NCI-H1930 (cell line): Measurements from ENCODE around the gene COPZ2.
"Not testable (repeated sequence)": the region's sequence is repeated elsewhere in the genome, so short reads cannot be mapped to it uniquely, and the experiment has no call there.

Experiments used
- DNase-seq, 2 experiments: peaks; one replicate each; lab custom pipeline; 2025; lab: John Stamatoyannopoulos, UW

COPZ2 gene, protein sequence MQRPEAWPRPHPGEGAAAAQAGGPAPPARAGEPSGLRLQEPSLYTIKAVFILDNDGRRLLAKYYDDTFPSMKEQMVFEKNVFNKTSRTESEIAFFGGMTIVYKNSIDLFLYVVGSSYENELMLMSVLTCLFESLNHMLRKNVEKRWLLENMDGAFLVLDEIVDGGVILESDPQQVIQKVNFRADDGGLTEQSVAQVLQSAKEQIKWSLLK

DNA sequence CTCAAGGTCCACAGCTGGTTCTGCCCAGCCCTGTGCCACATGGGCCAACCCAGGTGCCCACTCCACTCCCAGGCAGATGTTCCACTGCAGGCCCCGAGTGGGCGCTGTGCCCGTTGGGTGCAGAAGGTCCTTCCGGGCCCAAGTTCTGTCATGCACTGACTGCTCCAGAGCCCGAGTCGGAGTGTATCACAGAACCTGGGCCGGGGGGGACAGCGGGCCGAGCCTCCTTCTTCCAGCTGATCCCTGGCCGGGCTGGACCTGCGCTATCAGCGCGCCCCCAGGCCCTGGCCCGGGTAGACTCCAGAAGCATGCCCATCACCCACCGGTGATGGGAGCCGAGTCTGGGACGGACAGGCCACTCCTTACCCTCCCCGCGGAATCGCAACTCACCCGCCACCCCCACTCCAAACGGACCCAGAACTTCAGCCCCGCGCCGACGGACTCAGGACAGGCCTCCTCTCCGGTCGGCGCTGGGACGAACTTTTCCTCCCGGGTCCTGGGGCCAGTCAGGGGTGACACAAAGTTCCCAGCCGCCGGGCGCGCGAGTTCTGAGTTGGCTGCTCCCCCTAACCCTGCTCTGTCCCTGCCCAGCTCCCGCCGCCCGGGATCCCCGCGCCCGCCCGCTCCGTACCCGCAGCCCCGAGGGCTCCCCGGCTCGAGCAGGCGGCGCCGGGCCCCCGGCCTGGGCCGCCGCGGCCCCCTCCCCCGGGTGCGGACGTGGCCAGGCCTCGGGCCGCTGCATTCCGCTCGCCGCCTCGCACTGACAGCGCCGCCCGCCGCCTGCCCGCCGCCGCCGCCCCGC, at the start of gene COPZ2:
Gene COPZ2, minus strand, starts transcription at position 762 of the 802 bp plus-strand sequence. Its CDS starts 20 bp downstream, at position 742.
- no peak for DNase-seq

DNA sequence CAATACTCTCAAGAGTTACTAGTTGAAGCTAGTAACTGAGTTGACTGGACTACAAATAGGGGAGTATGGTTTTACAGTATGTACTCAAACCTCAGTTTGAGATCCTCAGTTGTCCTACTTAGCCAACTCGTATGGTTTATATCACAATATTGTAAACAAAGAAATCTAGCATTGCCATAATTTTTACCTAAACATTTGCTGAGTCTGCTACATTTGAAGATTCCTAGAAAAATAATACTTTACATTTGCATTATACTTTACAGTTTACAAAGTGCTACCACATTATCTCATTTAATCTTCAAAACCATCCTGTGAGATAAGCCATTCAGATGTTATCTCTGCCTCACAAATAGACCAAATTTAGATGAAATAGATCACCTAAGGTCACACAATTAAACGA, 47.3 kb upstream of the COPZ2 start:
- no peak for DNase-seq

DNA sequence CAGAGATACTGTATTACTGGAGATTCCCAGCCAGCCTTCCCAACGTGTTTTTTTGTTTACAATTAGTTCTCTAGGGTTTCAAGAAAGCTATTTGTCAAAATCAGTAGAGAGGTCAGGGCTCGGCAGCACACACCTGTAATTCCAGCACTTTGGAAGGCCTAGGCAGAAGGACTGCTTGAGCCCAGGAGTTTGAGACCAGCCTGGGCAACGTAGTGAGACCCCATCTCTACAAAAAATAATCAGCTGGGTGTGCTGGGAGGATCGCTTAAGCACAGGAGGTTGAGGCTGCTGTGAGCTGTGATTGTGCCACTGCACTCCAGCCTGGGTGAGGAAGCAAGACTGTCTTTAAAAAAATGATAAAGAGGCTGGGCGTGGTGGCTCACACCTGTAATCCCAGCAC, 44.3 kb upstream of the COPZ2 start:
- DNase-seq = no peak

DNA sequence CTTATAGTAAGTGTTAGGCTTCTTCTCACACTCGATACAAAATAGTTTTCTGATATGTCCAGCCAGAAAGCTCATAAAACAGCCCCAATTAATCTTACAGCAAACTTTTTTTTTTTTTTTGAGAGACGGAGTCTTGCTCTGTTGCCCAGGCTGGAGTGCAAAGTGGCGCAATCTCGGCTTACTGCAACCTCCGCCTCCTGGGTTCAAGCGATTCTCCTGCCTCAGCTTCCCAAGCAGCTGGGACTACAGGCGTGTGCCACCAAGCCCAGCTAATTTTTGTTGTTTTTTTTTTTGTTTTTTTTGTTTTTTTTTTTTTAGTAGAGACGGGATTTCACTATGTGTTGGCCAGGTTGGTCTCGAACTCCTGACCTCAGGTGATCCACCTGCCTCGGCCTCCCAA, 39.6 kb upstream of the COPZ2 start:
- not testable (repeated sequence) for DNase-seq

DNA sequence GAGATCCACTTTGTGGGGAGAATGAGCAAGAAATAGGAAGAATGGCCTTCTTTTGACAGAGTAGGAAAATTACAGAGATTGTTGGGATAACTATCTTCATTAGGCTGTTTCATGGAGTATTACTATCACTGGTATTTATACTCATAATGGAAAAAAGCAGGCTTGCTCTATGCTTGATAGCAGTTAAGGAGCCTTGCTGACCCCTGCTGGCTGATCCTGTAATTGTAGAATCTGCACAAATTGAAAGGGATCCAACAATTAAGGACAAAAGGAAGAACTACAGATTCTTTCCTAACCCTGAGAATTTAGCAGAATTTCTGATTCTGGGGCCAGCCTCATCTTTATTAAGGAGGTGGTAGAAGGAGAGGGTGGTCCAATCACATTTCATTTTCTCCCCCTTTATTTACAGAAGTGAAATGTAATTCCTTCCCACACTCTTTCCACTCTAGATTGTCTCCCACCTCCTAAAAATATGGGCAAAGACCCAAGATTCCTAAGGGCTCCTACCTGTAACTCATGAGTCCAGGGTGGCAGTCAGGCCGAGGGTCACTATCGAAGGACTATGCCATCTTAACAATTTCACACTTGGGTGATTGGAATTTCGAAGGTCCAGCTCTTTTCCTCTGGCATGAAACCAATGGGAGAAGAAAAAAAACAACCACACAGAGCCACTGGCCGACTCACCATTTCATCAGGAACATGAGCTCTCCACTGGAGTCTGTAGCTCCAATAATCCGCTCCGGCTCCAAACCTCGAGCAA, 36.9 kb upstream of the COPZ2 start:
- peak; percentile 10 to 52 for DNase-seq

DNA sequence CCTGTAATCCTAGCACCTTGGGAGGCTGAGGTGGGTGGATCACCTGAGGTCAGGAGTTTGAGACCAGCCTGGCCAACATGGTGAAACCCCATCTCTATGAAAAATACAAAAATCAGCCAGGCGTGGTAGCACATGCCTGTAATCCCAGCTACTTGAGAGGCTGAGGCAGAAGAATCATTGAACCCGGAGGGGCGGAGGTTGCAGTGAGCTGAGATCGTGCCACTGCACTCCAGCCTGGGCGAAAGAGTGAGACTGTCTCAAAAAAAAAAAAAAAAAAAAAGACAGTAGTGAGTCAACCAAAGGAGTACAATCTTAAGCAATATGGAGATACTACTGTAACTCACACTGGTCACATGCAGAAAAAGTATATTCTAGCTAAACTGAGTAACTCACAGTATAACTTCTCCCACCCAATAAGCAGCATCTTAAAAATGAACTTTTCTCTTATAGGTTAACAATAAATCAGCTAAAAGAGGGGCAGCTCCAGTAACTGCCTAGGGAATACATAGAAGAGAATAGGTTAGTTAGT, 36.0 kb upstream of the COPZ2 start:
- not testable (repeated sequence) for DNase-seq

DNA sequence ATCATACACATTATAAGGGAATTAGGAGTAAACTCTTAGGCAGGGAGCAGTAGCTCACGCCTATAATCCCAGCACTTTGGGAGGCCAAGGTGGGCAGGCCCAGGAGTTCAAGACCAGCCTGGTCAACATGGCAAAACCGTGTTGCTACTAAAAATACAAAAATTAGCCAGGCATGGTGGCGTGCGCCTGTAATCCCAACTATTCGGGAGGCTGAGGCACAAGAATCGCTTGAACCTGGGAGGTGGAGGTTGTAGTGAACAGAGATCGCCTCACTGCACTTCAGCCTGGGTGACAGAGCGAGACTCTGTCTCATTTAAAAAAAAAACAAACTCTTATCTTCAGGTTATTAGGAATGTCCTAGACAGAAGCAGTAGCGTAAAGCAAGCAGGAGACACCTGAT, 35.2 kb upstream of the COPZ2 start:
- not testable (repeated sequence) for DNase-seq

DNA sequence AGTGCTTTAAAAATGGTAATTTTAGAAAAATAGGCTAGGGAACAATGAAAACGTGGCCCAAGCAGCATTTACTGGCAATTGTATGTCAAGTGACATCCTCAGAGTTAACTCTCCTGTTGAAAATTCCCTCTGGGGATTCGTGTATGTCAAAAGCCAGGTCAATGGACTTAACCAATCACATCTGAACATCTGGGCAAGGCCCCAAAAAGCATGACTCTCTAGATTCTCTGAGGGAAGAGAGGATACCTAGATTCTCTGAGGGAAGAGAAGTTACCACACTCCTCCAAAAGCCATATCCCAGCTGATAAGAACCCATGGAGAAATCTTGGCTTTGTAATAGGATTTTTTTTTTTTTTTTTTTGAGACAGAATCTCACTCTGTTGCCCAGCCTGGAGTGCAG, 34.1 kb upstream of the COPZ2 start:
- DNase-seq = no peak

DNA sequence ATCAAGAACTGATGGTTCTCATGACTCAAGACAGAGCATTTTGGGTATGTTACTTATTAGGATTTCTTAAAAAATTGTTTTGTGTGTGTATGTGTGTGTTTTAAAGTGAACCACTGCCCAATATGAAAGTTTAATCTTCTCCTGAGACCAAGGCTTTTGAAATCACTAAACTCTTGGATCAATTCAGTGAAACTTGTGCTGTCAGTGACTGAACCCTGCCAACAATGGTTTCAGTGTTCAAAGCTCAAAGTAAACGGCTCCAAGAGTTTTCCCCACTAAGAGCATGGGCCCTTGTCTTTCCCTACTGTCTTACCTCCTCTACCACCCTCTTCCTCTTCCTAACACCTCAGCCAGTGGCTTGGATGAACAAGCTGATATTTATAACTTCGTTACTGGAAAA, 32.6 kb upstream of the COPZ2 start:
- no peak for DNase-seq

DNA sequence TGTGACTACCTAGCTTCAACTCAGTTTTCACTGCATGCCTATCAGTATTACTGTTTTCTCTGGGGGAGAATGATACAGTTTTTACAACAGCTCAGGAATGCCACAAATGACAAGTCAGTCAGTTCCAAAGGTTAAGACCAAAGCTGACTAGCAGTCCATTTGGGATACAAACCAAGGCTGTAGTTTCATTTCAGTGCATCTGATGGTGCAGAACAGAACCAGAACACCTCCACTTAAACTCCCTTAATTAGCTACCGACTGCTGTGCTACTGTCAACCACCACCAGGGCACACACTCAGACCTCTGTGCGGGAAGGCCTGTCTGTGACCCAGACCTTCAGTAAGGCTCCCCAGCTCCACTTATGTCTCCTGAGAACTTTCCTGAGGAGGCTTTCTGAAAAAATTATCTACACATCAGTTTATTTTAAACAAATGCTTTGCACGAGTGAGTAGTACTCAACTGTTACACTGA, 30.9 kb upstream of the COPZ2 start:
- no peak for DNase-seq

DNA sequence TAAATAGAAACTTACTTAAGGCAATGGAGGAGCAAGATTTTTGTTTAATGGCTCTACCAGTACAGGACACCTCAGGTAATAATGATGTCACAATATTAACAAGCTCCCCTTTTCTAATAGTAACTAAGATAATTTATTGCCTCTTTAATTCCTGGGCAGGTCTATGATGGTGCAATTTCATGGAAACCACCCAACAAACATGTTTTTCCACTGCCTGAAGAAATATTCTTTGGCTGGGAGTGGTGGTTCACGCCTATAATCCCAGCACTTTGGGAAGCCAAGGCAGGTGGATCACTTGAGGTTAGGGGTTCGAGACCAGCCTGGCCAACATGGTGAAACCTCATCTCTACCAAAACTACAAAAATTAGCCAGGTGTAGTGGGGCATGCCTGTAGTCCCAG, 30.2 kb upstream of the COPZ2 start:
- not testable (repeated sequence) for DNase-seq

DNA sequence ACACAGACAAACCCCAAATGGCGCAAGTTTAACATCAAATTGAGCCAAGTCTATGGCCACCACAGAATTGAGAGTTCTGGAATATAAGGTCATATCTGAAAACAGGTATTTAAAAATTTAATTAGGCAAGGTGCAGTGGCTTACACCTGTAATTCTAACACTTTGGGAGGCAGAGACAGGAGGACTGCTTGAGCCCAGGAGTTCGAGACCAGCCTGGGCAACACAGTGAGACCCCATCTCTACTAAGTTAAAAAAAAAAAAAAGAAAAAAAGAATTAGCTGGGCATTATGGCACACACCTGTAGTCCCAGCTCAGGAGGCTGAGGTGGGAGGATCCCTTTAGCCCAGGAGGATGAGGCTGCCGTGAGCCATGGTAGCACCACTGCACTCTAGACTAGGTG, 29.6 kb upstream of the COPZ2 start:
- no peak for DNase-seq

DNA sequence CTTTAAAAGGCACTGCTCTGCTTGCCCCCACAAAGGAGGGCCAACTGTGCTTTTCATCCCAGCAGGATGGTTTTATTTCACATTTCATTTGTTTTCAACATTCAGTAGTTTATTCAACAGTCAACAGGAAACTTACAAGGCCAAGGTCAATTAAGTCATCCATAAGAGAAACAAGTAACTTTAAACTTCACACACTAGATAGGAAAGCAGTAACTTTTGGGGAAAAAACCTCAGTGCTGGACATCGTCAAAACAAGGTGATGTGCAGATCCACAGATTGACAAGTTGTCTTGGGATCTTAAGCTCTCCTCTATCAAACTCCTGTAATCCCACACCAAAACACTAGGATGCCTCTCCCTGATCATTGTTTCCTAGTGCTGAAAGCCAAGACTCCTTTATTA, 29.1 kb upstream of the COPZ2 start:
- DNase-seq = no peak

DNA sequence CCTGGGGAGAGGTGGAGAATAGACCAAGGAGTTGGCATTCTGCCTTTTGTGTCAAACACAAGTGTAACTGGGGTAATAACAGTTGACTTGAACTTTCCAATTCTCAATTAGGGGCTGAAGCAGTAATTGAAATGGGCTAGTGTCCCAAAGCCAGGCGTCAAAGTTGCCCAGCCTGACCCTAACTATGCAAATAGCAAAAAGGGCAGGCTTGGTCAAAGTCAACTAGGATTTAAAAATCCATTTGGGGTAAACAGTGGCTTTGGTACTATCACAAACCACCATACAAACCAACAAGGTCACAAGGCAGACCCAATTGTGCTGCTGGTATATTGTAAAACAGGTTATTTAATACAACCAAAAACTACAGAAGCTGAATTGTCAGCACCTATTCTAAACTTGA, 28.6 kb upstream of the COPZ2 start:
- DNase-seq = no peak

DNA sequence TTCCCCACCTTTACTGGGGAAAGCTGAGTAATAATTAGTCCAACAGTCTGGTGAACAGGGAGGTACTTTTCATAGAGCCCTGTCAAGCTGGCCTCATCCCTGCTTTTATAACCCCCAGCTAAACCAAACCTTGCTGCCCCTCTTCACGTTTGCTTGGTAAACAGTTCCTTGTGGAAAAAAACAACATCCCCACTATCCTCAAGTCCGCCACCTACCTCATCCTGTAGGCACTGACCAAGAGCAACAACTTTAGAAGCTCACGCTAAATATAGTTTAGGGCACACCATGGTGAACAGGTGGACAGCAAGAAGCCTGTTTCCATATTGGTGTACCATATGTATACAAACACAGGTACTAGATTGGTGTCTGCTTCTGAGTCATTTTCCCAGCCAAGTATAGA, 27.0 kb upstream of the COPZ2 start:
- no peak for DNase-seq

DNA sequence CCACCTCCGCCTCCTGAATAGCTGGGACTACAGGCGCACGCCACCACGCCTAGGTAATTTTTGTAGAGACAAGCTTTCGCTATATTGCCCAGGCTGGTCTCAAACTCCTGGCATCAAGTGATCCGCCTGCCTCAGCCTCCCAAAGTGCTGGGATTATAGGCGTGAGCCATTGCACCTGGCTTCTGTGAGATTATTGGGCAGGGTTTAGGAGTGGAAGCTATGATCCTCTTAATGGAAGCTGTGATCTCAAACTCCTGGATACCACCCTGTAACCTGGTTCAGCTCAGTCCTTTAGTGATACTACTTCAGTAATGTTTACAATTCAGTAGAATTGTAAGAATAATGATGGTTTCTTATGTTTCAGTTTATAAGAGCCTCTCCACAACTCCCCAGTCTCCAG, 24.7 kb upstream of the COPZ2 start:
- DNase-seq = no peak

DNA sequence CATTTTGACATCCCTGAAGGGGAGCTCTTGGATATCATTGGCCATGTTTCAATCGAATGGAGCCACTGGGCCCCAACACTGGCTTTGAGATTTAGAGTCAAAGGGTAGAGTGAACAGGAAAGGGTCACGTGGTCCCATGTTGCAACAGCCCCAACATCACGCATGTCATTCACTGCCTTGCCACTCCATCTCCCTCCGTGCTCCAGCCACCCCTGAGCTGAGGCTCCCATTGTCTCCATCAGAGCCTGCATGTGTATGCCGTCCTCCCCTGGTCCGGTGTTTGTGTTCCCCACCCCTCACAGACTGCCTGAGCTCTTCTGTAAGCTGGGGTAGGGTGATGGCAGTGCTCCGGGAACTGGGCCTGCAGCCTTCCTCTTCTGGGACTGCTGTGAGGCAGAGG, 22.7 kb upstream of the COPZ2 start:
- DNase-seq = no peak

DNA sequence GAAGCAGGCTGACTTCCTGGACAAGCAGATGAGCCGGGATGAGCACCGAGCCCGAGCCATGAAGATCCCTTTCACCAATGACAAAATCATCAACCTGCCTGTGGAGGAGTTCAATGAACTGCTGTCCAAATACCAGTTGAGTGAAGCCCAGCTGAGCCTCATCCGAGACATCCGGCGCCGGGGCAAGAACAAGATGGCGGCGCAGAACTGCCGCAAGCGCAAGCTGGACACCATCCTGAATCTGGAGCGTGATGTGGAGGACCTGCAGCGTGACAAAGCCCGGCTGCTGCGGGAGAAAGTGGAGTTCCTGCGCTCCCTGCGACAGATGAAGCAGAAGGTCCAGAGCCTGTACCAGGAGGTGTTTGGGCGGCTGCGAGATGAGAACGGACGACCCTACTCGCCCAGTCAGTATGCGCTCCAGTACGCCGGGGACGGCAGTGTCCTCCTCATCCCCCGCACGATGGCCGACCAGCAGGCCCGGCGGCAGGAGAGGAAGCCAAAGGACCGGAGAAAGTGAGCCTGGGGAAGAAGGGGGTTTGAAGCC, 21.6 kb upstream of the COPZ2 start:
- DNase-seq = no peak

DNA sequence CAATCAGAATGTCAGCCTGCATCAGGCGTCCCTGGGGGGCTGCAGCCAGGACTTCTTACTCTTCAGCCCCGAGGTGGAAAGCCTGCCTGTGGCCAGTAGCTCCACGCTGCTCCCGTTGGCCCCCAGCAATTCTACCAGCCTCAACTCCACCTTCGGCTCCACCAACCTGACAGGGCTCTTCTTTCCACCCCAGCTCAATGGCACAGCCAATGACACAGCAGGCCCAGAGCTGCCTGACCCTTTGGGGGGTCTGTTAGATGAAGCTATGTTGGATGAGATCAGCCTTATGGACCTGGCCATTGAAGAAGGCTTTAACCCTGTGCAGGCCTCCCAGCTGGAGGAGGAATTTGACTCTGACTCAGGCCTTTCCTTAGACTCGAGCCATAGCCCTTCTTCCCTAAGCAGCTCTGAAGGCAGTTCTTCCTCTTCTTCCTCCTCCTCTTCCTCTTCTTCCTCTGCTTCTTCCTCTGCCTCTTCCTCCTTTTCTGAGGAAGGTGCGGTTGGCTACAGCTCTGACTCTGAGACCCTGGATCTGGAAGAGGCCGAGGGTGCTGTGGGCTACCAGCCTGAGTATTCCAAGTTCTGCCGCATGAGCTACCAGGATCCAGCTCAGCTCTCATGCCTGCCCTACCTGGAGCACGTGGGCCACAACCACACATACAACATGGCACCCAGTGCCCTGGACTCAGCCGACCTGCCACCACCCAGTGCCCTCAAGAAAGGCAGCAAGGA, 21.0 kb upstream of the COPZ2 start:
- no peak for DNase-seq

DNA sequence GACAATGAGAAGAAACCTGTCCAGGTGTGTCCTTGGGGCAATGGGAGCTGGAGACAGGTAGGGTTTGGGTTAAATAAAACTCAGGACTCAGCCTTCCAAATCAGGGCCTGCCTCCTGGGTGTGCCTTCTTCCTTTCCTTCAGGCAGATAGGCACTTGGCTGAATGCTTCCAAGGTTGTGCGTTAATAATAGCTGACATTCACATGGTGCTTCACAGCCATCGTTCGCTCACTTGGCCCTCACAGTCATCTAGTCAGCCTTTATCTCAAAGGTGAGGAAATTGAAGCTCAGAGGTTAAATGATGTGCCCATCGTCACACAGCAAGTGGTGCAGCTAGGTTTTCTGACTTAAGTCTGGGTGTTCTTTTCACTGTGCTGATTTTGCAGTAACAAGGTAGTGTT, 20.0 kb upstream of the COPZ2 start:
- DNase-seq = no peak

DNA sequence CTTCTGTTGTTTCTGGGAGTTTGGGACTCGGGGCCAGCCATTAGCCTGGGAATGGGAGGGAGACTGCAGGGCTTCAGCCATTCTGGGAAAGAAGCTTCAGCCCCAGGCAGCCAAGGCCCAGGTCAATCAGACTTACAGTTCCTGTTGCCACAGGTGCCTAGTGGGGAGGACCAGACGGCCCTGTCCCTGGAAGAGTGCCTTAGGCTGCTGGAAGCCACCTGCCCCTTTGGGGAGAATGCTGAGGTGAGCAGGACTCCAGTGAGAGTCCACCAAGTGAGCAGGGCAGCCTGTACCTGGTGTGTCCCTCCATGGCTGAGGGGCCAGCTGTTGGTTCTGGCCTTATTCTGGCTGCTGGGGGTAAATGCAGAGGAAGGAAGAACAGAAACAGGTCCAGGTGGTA, 19.3 kb upstream of the COPZ2 start:
- no peak for DNase-seq
